HepG2 (cell line): ENCODE data around the gene KCTD14. TPM values are rescaled to one million over a fixed set of nuclear protein-coding genes. Genes with fewer than 3 reads are reported as not detected.

Experiments
- ATAC-seq: fragments of 200-7000 bp; cut with Tn5 transposase; 3 replicates; pipeline ENCODE4 v1.9.1; 2020; ENCODE audit warnings: mild to moderate bottlenecking, moderate library complexity
- BruUV-seq: library from RNA; stranded (reverse); fragments of 400-500 nt; replicated peaks from 2 replicates; lab custom pipeline; 2021; lab: Mats Ljungman, UMichigan
- CTCF ChIA-PET: fragments of 300-600 bp; formaldehyde crosslinking; extraction: SDS; loops from one replicate; lab custom pipeline; 2021; ENCODE audit warnings: low total read pairs, inconsistent platforms, low intra/inter-chr PET ratio; lab: Yijun Ruan, JAX
- POLR2A ChIA-PET: fragments of 350-600 bp; sonication (Branson Sonifier 250); formaldehyde crosslinking; loops from one replicate; lab custom pipeline; 2020; ENCODE audit warnings: antibody characterized with exemption, inconsistent platforms; lab: Yijun Ruan, JAX
- DNase-seq: peaks from one replicate; pipeline ENCODE4 v3.0.0-alpha.2; 2015; ENCODE audit warnings: low spot score
- FAIRE-seq: peaks from 3 replicates; lab custom pipeline; 2011; peaks lifted over from hg19 to GRCh38; lab: Jason Lieb, UNC
- H2AFZ ChIP-seq: one replicate; pipeline ENCODE4 v1.6.1; 2011; ENCODE audit warnings: low read length, inconsistent platforms
- H3K27ac ChIP-seq: fragments of 300-600 bp; 3 replicates; pipeline ENCODE4 v1.8.0; 2011; ENCODE audit warnings: mixed run types, mild to moderate bottlenecking, mixed read lengths, low read length, inconsistent platforms; ENCODE audit not compliant: insufficient read depth; ENCODE audit errors: extremely low read length
- H3K27me3 ChIP-seq, 2 experiments: fragments of 200-600 bp in 1 of 2; 2 replicates in 1 of 2; 3 replicates in 1 of 2; pipeline versions ENCODE4 v1.6.0 to v1.8.0; 2011; ENCODE audit warnings: low read length in 2 of 2, mild to moderate bottlenecking in 2 of 2, moderate library complexity in 2 of 2, inconsistent platforms in 1 of 2; ENCODE audit not compliant: insufficient read depth in 2 of 2, control insufficient read depth in 1 of 2
- H3K36me3 ChIP-seq, 2 experiments: fragments of 200-600 bp in 1 of 2; replicated peaks in 1 of 2; 2 replicates in 1 of 2; 3 replicates in 1 of 2; pipeline versions ENCODE4 v1.5.1 to v1.8.0; 2011; ENCODE audit warnings: low read length in 2 of 2, inconsistent platforms in 1 of 2; ENCODE audit not compliant: insufficient read depth in 2 of 2, control insufficient read depth in 1 of 2
- H3K4me1 ChIP-seq: 2 replicates; pipeline ENCODE4 v1.5.1; 2012; ENCODE audit warnings: low read length, inconsistent platforms; ENCODE audit not compliant: insufficient read depth
- H3K4me2 ChIP-seq: 2 replicates; pipeline ENCODE4 v1.6.0; 2011; ENCODE audit warnings: low read depth, low read length, inconsistent platforms
- H3K4me3 ChIP-seq, 3 experiments: fragments of 200-600 bp in 1 of 3; sonication (generic), shearing (Covaris generic) in 1 of 3; replicated peaks in 1 of 3; 2 replicates each; pipeline ENCODE4 v1.5.1; 2011 to 2016; ENCODE audit warnings: low read length in 3 of 3, inconsistent platforms in 2 of 3, low read depth in 2 of 3, mild to moderate bottlenecking in 2 of 3, control low read depth in 1 of 3, mixed read lengths in 1 of 3; ENCODE audit not compliant: insufficient read depth in 1 of 3
- H3K79me2 ChIP-seq: one replicate; pipeline ENCODE4 v1.6.1; 2011; ENCODE audit warnings: low read length, inconsistent platforms; ENCODE audit not compliant: insufficient read depth
- H3K9ac ChIP-seq: 2 replicates; pipeline ENCODE4 v1.6.0; 2011; ENCODE audit warnings: mild to moderate bottlenecking, low read depth, low read length, inconsistent platforms; ENCODE audit not compliant: insufficient read depth
- H3K9me3 ChIP-seq: 2 replicates; pipeline ENCODE4 v1.5.1; 2012; ENCODE audit warnings: mild to moderate bottlenecking, low read length
- H4K20me1 ChIP-seq: 2 replicates; pipeline ENCODE4 v1.6.0; 2011; ENCODE audit warnings: inconsistent platforms, mild to moderate bottlenecking, low read length, moderate library complexity; ENCODE audit not compliant: insufficient read depth
- HINFP ChIP-seq: sonication (generic); formaldehyde crosslinking; IDR thresholded peaks from 2 replicates; pipeline ENCODE4 v1.4.0; 2020; ENCODE audit warnings: low read depth, mild to moderate bottlenecking, missing genetic modification reagents
- HNRNPK ChIP-seq: fragments of 200-400 bp; formaldehyde crosslinking; IDR thresholded peaks from 2 replicates; pipeline ENCODE4 v1.6.1; 2018; ENCODE audit warnings: low read length, low read depth, moderate library complexity, mild to moderate bottlenecking; ENCODE audit not compliant: poor library complexity, severe bottlenecking
- PBX2 ChIP-seq: IDR thresholded peaks from 2 replicates; pipeline ENCODE4 v1.6.1; 2016; ENCODE audit warnings: control low read depth
- PRMT3 ChIP-seq: sonication (generic); formaldehyde crosslinking; IDR thresholded peaks from 2 replicates; pipeline ENCODE4 v1.8.1; 2022; ENCODE audit warnings: low read depth, mild to moderate bottlenecking, moderate library complexity, missing genetic modification reagents, borderline replicate concordance
- ZNF343 ChIP-seq: sonication (generic); formaldehyde crosslinking; IDR thresholded peaks from 2 replicates; pipeline ENCODE4 v1.4.0; 2020; ENCODE audit warnings: mild to moderate bottlenecking, missing genetic modification reagents
- ZNF44 ChIP-seq: sonication (generic); formaldehyde crosslinking; IDR thresholded peaks from 2 replicates; pipeline ENCODE4 v1.5.1; 2020; ENCODE audit warnings: mild to moderate bottlenecking, missing genetic modification reagents
- ZNF567 ChIP-seq: sonication (generic); formaldehyde crosslinking; IDR thresholded peaks from 2 replicates; pipeline ENCODE4 v1.8.1; 2023; ENCODE audit warnings: mild to moderate bottlenecking, missing genetic modification reagents, borderline replicate concordance
- ZNF740 ChIP-seq: sonication (generic); formaldehyde crosslinking; IDR thresholded peaks from 2 replicates; pipeline ENCODE4 v1.4.0; 2020; ENCODE audit warnings: missing genetic modification reagents
- WGBS: methylation state at CpG from one replicate; pipeline ENCODE4 v1.1.6; 2017; ENCODE audit warnings: low lambda C conversion rate; 5-methylcytosine and 5-hydroxymethylcytosine counted together
- in situ Hi-C: cut with HindIII; loops from 2 replicates; pipeline ENCODE4 v1.10.0; 2017; ENCODE audit warnings: low pct_unique_long_range_greater_than_20kb; ENCODE audit not compliant: extremely low pct_ligation_motif_present
- intact Hi-C: fragments of 100-400 bp; cut with micrococcal nuclease; formaldehyde crosslinking; loops from one replicate; pipeline ENCODE4 v1.10.0; 2022; ENCODE audit not compliant: unreplicated experiment
- polyA plus RNA-seq, 8 experiments: library from polyadenylated mRNA; depleted of rRNA in 3 of 8; stranded (reverse) in 7 of 8; unstranded in 1 of 8; fragments of >200 nt; fragmentation: Illumina TruSeq in 4 of 8; extraction: Trizol in 4 of 8; gene quantifications; 2 replicates each; pipeline versions ENCODE4 v1.2.1 to v1.2.3, GENCODE V29; 2011 to 2016; ENCODE audit warnings: low read depth in 4 of 8, missing spikeins in 1 of 8, mixed read lengths in 1 of 8; ENCODE audit not compliant: insufficient read depth in 1 of 8
- total RNA-seq, 5 experiments: library from RNA; depleted of rRNA; stranded (reverse); fragments of >200 nt; fragmentation: Illumina TruSeq; extraction: Trizol; gene quantifications; 2 replicates each; pipeline ENCODE4 v1.2.3, GENCODE V29; 2016; ENCODE audit warnings: low read depth in 1 of 5

Gene KCTD14
- total and polyA plus RNA-seq, 2 of the 13 experiments (the other 11 are each of a cell fraction or from before 2014, with no cell fraction given): 10.3 to 15.6 TPM

GRCh38 chr11:77968337-77968736 is 54.7 kb downstream of the KCTD14 start:
- DNase-seq (no peak), ATAC-seq (no peak), FAIRE-seq (no peak)
- WGBS: 96% methylated on average over 2 of the region's 2 CpGs
- TF ChIP-seq PRMT3 (no peak), HINFP (CRISPR knock-in tag) (no peak), HNRNPK (peak; percentile 35), ZNF567 (no peak), PBX2 (CRISPR knock-in tag) (no peak), ZNF343 (CRISPR knock-in tag) (no peak), ZNF44 (no peak), ZNF740 (CRISPR knock-in tag) (no peak)
- Histone ChIP-seq H3K27ac (no peak overlapping the region), H3K36me3 (peaks cover 0 to 11% of the 10 kb centered on the region in 2 experiments; a peak in 2 of 5 replicates), H3K4me1 (no peaks in the 10 kb centered on the region), H3K9ac (no peak overlapping the region), H3K27me3 (no peaks in the 10 kb centered on the region), H3K79me2 (no peaks in the 10 kb centered on the region), H3K9me3 (no peaks in the 10 kb centered on the region), H2AFZ (no peak overlapping the region), H3K4me2 (no peak overlapping the region), H4K20me1 (no peaks in the 10 kb centered on the region), H3K4me3 (no peak overlapping the region)
- no TSS peak for BruUV-seq
- POLR2A ChIA-PET: no interaction called here
- CTCF ChIA-PET: no interaction called here
- in situ Hi-C loops (no loop called here), intact Hi-C loops (no loop called here)
